ENCODE results near the gene GMCL1.
"Not testable (repeated sequence)": the region's sequence is repeated elsewhere in the genome, so short reads cannot be mapped to it uniquely, and the experiment has no call there.

The GMCL1 gene

GRCh38 chr2:69848186-69848790, 18.8 kb downstream of the GMCL1 start:
- no peak for DNase-seq

DNA sequence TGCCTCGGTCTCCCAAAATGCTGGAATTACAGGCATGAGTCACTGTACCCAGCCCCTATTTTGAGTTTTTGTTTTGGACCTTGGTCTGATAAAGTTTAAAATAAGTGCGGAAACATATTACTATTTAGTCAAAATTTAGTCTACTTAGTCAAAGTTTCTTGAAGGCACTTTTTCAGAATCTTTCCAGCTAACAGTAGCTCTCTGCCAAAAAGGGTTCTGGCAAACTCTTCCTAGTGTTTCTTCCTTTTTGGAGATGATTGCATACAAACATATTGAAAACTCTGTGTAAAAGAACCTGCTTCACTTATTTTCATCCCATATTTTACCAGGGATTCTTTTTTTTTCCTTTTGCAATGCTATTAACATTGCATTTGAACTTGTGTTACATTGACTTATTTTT, 28.8 kb downstream of the GMCL1 start:
- no peak for DNase-seq

GRCh38 chr2:69863298-69863697, 33.8 kb downstream of the GMCL1 start:
- DNase-seq = no peak

DNA sequence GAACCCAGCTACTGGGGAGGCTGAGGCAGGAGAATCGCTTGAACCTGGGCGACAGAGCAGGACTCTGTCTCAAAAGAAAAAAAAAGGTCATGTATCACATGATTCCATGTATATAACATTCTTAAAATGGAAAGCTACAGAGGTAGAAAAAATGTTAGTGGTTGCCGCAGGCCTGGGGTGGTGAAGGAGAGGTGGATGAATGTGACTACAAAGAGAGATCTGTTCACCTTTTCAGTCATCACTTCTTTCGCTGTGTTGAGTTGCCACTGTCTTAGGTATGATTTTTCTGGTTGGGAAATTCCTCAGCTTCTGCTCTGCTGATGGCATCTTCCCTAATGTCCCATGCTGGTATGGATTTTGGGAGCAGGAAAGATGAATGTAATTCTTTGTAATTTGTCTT, 59.0 kb downstream of the GMCL1 start:
- DNase-seq = no peak

- DNase-seq = no peak
These were observed 59.8 kb downstream of the GMCL1 start for GRCh38 chr2:69889302-69889701.

- DNase-seq = no peak
These were observed 61.4 kb downstream of the GMCL1 start for GRCh38 chr2:69890881-69891280.

DNA sequence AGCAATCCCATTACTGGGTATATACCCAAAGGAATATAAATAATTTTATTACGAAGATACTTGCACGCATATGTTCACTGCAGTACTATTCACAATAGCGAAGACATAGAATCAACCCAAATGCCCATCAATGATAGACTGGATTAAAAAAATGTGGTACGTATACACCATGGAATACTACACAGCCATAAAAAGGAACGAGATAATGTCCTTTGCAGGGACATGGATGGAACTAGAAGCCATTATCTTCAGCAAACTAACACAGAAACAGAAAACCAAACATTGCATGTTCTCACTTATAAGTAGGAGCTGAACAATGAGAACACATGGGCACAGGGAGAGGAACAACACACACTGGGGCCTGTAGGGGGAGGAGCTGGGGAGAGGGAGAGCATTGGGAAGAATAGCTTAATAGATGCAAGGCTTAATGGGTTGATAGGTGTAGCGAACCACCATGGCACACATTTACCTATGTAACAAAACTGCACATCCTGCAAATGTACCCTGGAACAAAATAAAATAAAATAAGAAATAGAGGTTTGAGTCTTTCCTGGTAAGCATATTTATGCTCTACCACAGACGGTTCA, 63.5 kb downstream of the GMCL1 start:
- DNase-seq = not testable (repeated sequence)

DNA sequence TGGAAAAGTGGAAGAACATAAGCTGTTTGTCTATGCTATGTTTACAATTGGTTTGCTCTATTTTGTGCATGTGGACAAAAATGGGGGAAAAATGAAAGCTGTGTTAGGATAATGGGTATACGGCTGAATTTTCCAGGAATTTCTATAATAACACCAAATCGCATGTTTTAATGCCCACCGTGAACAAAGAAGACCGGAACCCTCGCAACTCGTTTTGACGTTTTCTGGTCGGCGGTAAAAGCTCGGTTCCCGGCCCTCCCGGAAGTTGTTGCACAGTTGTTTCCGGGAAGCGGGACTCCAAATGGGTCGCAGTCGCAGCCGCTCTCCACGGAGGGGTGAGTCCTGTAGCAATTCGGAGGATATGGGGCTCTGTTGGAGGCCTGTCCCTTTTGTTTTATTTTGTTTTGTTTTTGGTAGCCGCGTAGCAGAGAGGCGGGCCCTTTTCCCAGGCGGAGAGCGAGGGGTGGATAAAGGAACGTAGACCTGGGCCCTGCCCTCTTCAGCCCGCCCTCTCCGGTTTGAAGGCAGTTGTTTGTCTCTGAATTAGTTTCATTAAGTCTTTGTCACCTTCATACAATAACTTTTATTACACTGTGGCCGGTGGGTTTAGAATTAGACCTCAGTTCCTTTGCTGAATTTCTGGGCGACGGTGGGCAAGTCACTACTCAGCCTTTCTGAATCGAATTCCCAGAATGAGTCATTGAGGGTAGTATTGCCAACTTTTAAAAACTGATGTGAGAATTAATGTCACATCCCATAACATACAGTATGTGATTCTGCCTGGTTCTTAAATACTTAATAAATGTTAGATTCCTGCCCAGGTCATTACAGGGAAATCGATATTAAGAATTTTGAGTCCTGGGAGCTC, 64.5 kb downstream of the GMCL1 start, which contains the start of gene SNRNP27:
Gene SNRNP27 (plus strand): TSS at position 273 of the 868 bp plus-strand sequence. CDS start 29 bp downstream, at position 302.
- peak; percentile 58 for DNase-seq

- not testable (repeated sequence) for DNase-seq
These were observed 65.3 kb downstream of the GMCL1 start for GRCh38 chr2:69894737-69895136.

DNA sequence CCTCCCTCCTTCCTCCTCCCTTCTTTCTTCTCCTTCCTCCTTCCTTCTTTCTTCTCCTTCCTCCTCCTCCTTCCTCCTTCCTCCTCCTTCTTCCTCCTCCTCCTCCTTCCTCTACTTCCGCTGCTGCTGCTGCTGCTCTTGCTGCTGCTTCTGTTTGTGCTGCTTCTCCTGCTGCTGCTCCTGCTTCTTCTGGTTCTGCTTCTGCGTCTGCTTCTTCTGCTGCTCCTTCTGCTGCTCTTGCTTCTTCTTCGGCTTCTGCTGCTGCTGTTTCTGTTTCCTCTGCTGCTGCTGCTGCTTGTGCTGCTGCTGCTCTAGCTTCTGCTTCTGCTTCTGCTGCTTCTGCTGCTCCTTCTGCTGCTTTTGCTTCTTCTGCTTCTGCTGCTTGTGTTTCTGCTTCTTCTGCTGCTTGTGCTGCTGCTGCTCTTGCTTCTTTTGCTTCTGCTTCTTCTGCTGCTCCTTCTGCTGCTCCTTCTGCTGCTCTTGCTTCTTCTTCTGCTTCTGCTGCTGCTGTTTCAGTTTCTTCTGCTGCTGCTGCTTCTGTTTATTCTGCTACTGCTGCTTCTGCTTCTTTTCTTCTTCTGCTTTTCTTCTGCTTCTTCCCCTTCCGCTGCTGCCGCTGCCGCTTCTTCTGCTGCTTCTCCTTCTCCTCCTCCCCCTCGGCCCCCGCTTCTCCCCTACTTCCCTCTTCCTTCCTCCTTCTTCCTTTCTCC, 72.9 kb downstream of the GMCL1 start:
- DNase-seq = no peak

GRCh38 chr2:69907216-69907615, 77.8 kb downstream of the GMCL1 start:
- DNase-seq = no peak

GRCh38 chr2:69911985-69912563, 82.6 kb downstream of the GMCL1 start:
- peak; percentile 47 for DNase-seq

- peak; percentile 100 for DNase-seq
These were observed 84.9 kb downstream of the GMCL1 start for GRCh38 chr2:69914164-69914949.

DNA sequence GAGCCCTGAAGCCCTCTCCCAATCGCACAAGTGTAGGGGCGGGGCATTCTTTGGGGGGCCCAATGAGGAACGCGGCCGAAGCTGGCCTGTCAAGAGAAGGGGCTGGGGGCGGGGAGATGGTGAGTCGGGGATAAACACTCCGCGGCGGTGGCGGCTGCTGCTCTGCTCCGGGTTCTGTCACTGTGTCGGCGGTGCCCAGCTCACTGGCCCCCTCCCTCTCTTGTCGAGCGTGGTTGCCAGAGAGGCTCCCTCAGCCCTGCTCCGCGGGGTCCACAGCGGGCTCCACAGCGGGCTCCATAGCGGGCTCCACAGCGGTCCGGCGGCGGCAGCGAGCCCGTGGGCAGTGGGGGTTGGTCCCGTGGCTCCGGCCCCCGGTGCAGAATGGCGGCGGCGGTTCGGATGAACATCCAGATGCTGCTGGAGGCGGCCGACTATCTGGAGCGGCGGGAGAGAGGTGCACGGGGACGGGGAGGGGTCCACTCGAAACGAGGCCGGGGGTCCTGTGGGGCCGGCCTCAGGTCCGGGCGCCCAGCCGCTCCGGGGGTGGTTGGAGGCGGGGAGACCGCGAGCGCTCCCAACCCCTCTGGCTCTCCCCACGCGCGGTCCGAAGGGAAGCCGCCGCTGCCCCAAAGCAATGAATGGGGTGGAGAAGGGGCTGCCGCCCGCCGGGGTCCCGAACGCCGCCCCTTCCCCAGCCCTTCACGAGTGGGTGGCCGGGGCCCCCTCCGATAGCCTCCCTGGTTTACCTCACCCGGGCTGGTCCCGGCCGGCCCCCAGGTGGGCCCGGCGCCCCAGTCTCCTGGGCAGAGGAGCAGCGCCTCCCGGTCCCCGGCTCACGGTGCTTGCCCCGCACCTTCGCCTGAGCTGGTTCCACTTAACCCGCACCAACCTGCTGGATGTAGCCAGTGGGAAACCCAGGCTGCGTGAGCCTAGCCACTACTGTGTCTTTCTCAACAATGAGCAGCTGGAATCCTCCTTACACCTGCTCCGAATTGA, 85.8 kb downstream of the GMCL1 start, which contains the start of gene MXD1:
Gene MXD1 (plus strand): TSS at position 160 of the 996 bp plus-strand sequence. CDS start 222 bp downstream, at position 382.
- DNase-seq = no peak

- DNase-seq = no peak
These were observed 86.6 kb downstream of the GMCL1 start for GRCh38 chr2:69916106-69916505.

- DNase-seq = no peak
These were observed 88.4 kb downstream of the GMCL1 start for GRCh38 chr2:69917852-69918251.

DNA sequence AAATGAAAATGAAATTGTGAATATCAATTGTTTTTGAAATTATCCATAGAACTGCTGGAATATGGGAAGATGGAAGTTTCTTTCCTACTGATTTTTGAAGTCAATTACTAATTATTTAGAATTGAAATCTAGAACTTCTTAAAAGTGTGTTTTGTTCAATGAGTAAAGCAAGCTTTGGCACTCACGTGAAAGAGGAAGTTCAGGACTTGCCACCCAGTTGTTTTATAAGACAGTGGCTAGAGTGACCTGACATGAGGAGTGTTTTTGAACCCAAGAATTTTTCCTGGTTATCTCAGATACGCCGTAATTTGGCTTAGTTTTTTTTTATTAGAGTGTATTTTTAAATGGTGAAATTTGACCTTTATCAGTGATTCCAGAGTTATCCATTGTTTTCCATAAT, 88.9 kb downstream of the GMCL1 start:
- DNase-seq = no peak

DNA sequence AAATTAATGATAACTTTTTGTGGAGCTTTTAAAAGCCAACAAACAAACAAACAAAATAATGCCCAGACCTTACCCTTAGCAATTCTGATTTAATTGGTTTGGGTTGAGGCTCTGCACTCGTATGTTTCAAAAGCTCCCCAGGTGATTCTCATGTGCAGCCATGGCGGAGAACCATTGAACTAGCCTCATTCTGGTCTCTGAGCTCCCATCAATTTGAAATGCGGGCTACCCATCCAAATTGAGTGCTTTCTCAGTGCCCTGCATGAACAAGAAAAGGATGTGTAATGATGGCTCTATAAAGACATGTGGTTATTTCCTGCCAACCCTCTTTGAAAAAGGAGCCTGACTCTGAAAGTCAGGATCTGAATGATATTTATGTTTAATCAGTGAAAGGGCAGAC, 93.7 kb downstream of the GMCL1 start:
- no peak for DNase-seq

- DNase-seq = no peak
These were observed 97.5 kb downstream of the GMCL1 start for GRCh38 chr2:69926849-69927515.
